ENCODE data around the gene RPP38.

The RPP38 gene

GRCh38 chr10:15113766-15114165 is 16.6 kb downstream of the RPP38 start:
- DNase-seq: no peak

- no peak for DNase-seq
Observed at GRCh38 chr10:15116225-15116624, 19.1 kb downstream of the RPP38 start.

GRCh38 chr10:15118615-15119014 is 21.5 kb downstream of the RPP38 start:
- no peak for DNase-seq

GRCh38 chr10:15120523-15120922 is 23.4 kb downstream of the RPP38 start:
- no peak for DNase-seq

GRCh38 chr10:15121707-15122106 is 24.6 kb downstream of the RPP38 start:
- DNase-seq: no peak

DNA sequence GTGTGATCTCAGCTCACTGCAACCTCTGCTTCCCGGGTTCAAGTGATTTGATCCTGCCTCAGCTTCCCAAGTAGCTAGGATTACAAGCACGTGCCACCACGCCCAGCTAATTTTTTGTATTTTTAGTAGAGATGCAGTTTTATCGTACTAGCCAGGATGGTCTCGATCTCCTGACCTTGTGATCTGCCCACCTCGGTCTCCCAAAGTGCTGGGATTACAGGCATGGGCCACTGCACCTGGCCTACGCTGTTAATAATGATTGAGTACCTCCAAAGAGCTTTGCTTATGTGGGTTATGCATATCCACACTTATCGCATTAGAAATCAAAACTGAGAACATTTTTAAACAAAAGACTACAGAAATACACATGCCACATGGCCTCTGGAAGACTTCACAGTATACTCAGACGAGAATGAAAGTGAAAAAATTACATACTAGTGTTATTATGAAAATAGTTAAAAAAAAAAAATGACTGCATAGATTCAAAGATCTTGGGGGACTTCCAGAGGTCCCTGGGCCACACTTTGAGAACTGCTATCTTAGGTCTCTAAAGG is 25.4 kb downstream of the RPP38 start:
- peak; percentile 17 for DNase-seq

- DNase-seq: no peak
Observed at GRCh38 chr10:15123749-15124184, 26.6 kb downstream of the RPP38 start.

- DNase-seq: no peak
Observed at GRCh38 chr10:15124190-15124589, 27.0 kb downstream of the RPP38 start.

GRCh38 chr10:15124908-15125307 is 27.8 kb downstream of the RPP38 start:
- no peak for DNase-seq

- DNase-seq: no peak
Observed at GRCh38 chr10:15131330-15131729, 34.2 kb downstream of the RPP38 start.

- DNase-seq: no peak
Observed at GRCh38 chr10:15136129-15137035, 39.2 kb downstream of the RPP38 start.

DNA sequence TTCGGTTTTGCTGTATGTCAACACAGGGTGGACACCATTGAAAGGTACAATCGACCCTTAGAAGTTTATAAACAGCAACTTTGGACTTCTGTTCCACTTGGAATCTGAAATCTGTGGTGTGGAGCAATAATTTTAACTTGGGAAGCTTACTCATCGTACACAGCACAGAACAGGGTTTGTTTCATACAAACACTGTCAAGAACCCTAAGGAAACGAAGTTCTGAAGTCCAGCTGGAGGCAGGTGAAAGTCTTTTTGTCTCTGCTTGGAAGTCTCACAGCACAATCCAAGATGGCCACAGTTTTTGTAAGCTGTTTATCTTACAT is 39.8 kb downstream of the RPP38 start:
- no peak for DNase-seq

GRCh38 chr10:15137636-15138035 is 40.5 kb downstream of the RPP38 start:
- no peak for DNase-seq

DNA sequence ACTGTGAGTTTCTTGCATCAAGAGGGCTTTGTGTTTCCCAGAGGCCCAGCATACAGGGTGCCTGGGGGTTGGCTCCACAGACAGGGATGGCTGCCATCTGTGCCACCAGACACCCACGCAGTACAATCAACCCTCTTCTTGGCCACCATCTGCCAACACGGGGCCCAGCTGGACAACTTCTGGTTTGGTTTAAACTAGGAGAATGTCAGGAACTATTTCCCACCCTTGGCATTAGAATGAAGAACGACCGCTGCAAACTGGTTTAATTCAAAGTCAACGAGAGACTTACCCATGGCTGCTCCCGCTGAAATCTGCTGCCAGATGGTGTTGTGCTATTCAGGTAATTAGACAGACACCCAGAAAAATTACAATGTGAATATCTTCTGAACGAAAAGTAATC is 43.5 kb downstream of the RPP38 start:
- DNase-seq: no peak

DNA sequence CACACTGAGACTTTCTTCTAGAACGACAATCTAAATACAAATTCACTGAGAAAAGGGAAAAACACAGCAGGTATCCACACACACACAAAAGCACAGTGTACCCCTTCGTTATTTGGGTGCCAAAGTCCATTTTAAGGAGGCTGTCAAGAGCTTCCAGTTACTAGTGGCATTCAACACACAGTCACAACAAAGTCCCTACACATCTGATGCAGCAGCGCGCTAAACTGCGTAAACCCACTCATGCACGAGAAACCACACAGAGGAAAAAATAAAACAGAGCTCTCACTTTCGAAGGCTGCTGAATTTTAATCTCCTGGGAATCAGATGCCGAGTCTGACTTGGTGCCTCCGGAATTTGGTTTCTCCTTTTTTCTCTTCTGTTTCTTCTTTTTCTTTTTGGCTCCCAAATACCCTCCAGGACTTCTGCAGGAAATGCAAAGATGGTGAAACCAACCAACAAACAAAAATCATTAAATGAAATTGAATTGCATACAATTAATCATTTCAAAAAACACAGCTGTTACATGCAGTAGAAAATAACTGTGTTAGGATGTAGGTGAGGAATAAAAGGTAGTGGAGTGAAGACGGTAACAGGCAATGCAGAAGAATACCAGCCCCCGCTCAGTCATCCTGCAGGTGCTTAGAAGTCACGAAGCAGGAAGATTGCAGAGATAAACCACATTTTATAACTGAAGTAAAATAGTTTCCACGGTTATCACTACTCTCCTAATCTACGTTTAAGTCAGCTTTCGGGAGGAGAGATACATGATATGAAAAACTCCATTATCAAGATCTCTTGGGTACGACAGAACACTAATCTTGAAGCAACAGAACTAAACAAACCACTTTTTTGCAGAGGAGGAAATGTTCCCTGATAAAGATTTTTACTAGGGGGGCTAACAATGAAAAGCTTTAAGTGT is 44.2 kb downstream of the RPP38 start:
- no peak for DNase-seq

- no peak for DNase-seq
Observed at GRCh38 chr10:15144788-15145187, 47.6 kb downstream of the RPP38 start.

DNA sequence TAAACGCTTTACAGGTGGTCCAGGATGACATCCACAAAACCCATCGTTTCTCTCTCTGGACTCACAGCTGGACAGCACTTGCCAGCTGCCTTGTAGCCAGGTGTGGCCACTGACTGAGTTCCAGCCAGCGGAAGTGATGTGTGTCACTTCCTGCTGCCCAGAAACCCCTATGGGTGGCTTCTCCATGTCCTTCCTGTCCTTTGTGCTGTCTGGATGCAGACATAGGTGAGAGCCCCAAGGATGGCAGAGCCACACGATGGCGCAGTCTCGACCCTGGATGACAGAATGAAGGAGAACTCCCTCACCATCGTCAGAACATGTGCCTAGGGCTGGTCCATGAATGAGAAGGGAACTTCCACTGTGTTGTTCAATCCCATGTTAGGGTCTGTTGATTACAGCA is 49.2 kb downstream of the RPP38 start:
- no peak for DNase-seq

- DNase-seq: no peak
Observed at GRCh38 chr10:15147594-15148392, 50.6 kb downstream of the RPP38 start.

- DNase-seq: no peak
Observed at GRCh38 chr10:15149042-15149771, 52.1 kb downstream of the RPP38 start.

GRCh38 chr10:15150563-15150962 is 53.4 kb downstream of the RPP38 start:
- no peak for DNase-seq

DNA sequence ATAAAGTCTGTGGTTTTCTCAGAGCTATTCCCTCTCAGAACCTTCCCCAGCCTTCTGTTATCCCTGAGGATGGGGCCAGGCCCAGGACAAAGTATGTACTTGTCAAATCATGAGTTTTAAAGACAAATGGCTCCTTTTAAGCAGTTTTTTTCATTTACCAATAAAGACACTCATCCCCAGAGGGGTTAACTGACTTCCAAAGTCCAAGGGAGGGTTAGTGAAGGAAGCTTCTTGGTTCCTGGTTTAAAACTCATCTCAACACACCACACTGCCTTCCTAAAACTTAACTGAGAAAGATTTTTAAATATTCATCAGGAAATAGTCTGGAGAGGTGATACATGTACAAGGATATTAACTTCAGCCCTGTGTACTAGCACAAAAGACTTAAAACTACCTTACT is 55.4 kb downstream of the RPP38 start:
- no peak for DNase-seq

All from stimulated activated naive CD4-positive, alpha-beta T cell treated with Interleukin-2 at 50 U/mL for 16 hours (primary cell).